ENCODE measurements around the gene REM2.

DNA sequence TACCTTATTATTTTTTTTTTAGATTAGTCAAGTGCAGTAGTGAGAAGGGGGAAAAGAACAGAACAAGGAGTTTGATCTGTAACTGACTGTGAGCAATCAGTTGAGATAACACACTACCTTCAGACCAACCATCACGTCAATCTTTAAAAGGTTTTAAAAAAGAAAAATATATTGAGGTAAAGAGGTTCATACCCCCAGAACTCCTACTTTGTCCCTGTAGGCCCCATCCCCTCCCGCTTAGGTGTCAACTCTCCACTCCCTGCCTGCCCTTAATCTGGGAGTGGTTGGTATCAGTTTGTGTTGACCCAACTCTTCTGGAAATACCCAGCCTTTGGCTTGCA, 30.5 kb upstream of the REM2 start:
- TF ChIP-seq, protein P1, sequence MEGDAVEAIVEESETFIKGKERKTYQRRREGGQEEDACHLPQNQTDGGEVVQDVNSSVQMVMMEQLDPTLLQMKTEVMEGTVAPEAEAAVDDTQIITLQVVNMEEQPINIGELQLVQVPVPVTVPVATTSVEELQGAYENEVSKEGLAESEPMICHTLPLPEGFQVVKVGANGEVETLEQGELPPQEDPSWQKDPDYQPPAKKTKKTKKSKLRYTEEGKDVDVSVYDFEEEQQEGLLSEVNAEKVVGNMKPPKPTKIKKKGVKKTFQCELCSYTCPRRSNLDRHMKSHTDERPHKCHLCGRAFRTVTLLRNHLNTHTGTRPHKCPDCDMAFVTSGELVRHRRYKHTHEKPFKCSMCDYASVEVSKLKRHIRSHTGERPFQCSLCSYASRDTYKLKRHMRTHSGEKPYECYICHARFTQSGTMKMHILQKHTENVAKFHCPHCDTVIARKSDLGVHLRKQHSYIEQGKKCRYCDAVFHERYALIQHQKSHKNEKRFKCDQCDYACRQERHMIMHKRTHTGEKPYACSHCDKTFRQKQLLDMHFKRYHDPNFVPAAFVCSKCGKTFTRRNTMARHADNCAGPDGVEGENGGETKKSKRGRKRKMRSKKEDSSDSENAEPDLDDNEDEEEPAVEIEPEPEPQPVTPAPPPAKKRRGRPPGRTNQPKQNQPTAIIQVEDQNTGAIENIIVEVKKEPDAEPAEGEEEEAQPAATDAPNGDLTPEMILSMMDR (optimal IDR thresholded peaks at IDR 0.05 in 1 of 3, IDR thresholded peaks at IDR 0.05 in 1 of 3, conservative IDR thresholded peaks at IDR 0.05 in 1 of 3; ENCODE audit: extremely low read depth in 1 of 3, insufficient read depth in 2 of 3, low read length in 3 of 3) = no peak
- no peak for TF ChIP-seq EZH2 (IDR thresholded peaks at IDR 0.05; ENCODE audit: low read length)
